ENCODE results near the gene FOXK1. TPM values are rescaled to one million over a fixed set of nuclear protein-coding genes. Genes with fewer than 3 reads are reported as not detected.

FOXK1 gene
- total and polyA plus RNA-seq, 8 donors, result 3.9 to 20.6 (median 15.5) TPM

- intact Hi-C loops (cut with DNase I), result no loop called here
- WGBS, 2 donors, result 78 to 89% methylated on average over 23 to 32 of the region's 32 CpGs
- DNase-seq (peak in 1 of 6 donors; percentile 75), ATAC-seq (no peak), FAIRE-seq (no peak)
- Histone ChIP-seq H3K27me3 (no peaks in the 10 kb centered on the region), H3K4me1 (no peaks in the 10 kb centered on the region), H3K27ac (no peak overlapping the region), H3K9me3 (no peaks in the 10 kb centered on the region), H3K36me3 (no peaks in the 10 kb centered on the region), H3K4me3 (no peak overlapping the region)
- TF ChIP-seq CTCF (IDR thresholded peaks at IDR 0.05), result no peak
Measured at GRCh38 chr7:4818000-4818794, 136.1 kb downstream of the FOXK1 start.

GRCh38 chr7:4819560-4820404 lies 137.7 kb downstream of the FOXK1 start:
- Histone ChIP-seq H3K27ac (no peak overlapping the region), H3K36me3 (no peaks in the 10 kb centered on the region), H3K4me3 (no peak overlapping the region), H3K4me1 (no peaks in the 10 kb centered on the region), H3K27me3 (no peaks in the 10 kb centered on the region), H3K9me3 (no peaks in the 10 kb centered on the region)
- no peak for FAIRE-seq
- ATAC-seq, result peak in 1 of 4 donors; percentile 29
- peak in 2 of 6 donors; percentile 50 to 56 for DNase-seq
- 64 to 81% methylated on average over 33 to 39 of the region's 39 CpGs for WGBS, 2 donors
- intact Hi-C loops (cut with DNase I), result no loop called here
- no peak for TF ChIP-seq CTCF (IDR thresholded peaks at IDR 0.05)

- ATAC-seq (no peak), FAIRE-seq (no peak), DNase-seq (peak in 1 of 6 donors; percentile 54)
- Histone ChIP-seq H3K4me3 (no peak overlapping the region), H3K9me3 (no peaks in the 10 kb centered on the region), H3K27ac (no peak overlapping the region), H3K36me3 (no peaks in the 10 kb centered on the region), H3K4me1 (no peaks in the 10 kb centered on the region), H3K27me3 (no peaks in the 10 kb centered on the region)
- no peak for TF ChIP-seq CTCF (IDR thresholded peaks at IDR 0.05)
- intact Hi-C loops (cut with DNase I), result no loop called here
- 66 to 71% methylated on average over 17 to 19 of the region's 19 CpGs for WGBS, 2 donors
Measured at GRCh38 chr7:4820405-4820966, 138.4 kb downstream of the FOXK1 start.

Small RNAs within 50 kb of the gene (microRNA-seq; reads per million reads assigned to microRNA genes)
- gene MIR4656, result 0 reads per million in 2 donors

Other genes starting within 250 kb of the FOXK1 start
- gene AP5Z1, start 93.3 kb downstream of the FOXK1 start, total RNA-seq, result 10 to 100 TPM; 12.8 to 28.8 (median 16.9) TPM
- 10 to 100 TPM; 80.5 to 81.2 TPM for gene AP5Z1, start 93.3 kb downstream of the FOXK1 start, polyA plus RNA-seq
- under 1 TPM in 3 of 6 donors, not detected in 3; 0.03 to 0.09 (median 0.05) TPM for gene PAPOLB, start 179.7 kb downstream of the FOXK1 start, total RNA-seq
- gene PAPOLB, start 179.7 kb downstream of the FOXK1 start, polyA plus RNA-seq, result not detected
- gene RADIL, start 201.4 kb downstream of the FOXK1 start, total RNA-seq, result 10 to 100 TPM in 1 of 6 donors, 1 to 10 TPM in 4, under 1 TPM in 1; 0.58 to 10.0 (median 3.3) TPM
- 10 to 100 TPM in 1 of 2 donors, 1 to 10 TPM in 1; 2.8 to 11.2 TPM for gene RADIL, start 201.4 kb downstream of the FOXK1 start, polyA plus RNA-seq